ENCODE data around the gene MYL10. TPM values are rescaled to one million over a fixed set of nuclear protein-coding genes. Genes with fewer than 3 reads are reported as not detected.

MYL10 gene
- polyA plus RNA-seq, 1 of the 3 experiments (the other 2 are of a cell fraction) = not detected

DNA sequence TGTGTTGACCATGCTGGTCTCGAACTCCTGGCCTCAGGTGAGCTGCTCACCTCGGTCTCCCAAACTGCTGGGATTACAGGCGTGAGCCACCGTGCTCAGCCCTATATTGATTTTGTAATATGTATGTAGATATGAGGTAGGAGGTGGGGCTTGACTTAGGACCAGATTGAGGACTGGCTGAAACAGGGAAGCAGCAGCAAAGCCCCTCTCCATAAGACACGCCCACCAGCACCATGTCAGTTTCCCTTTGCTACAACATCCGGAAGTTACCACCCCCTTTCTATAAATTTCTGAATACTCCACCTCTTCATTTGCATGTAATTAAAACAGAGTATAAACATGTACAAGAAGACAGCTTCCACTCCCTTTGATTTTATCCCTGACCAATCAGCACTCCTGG, 47.9 kb upstream of the MYL10 start:
- 93% methylated on average over 6 of the region's 6 CpGs for WGBS (ENCODE audit: low lambda C conversion rate)
- no peaks in the 10 kb centered on the region for H3K9me2 ChIP-seq
- CTCF ChIA-PET = interaction anchor here (2.0 to 3.9 kb wide), 2 partner anchors 10 to 74 kb away, joined by 6 to 14 read pairs; no protein-coding TSS in a partner anchor
- H3F3A ChIP-seq (replicated peaks; ENCODE audit: insufficient read depth) = peaks cover 20% of the 10 kb centered on the region
- no peak overlapping the region for H3K9ac ChIP-seq
- TF ChIP-seq FOXM1 (IDR thresholded peaks at IDR 0.05; ENCODE audit: low read depth) (no peak), POLR2AphosphoS5 (IDR thresholded peaks at IDR 0.05; ENCODE audit: low read depth, low read length) (no peak), ELF1 (IDR thresholded peaks at IDR 0.05) (no peak), TCF12 (IDR thresholded peaks at IDR 0.05) (no peak), RCOR1 (IDR thresholded peaks at IDR 0.05; ENCODE audit: low read length) (no peak), GATA2 (CRISPR knock-in tag; IDR thresholded peaks at IDR 0.05) (no peak), FOSL2 (IDR thresholded peaks at IDR 0.05; ENCODE audit: borderline replicate concordance, low read depth) (no peak), JUND (IDR thresholded peaks at IDR 0.05) (no peak), NFIC (IDR thresholded peaks at IDR 0.05; ENCODE audit: borderline replicate concordance) (no peak), TEAD4 (IDR thresholded peaks at IDR 0.05; ENCODE audit: borderline replicate concordance, insufficient read depth) (no peak), SIN3A (IDR thresholded peaks at IDR 0.05; ENCODE audit: borderline replicate concordance, low read depth, low read length) (no peak)
- TF ChIP-seq, protein P1, sequence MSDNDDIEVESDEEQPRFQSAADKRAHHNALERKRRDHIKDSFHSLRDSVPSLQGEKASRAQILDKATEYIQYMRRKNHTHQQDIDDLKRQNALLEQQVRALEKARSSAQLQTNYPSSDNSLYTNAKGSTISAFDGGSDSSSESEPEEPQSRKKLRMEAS (IDR thresholded peaks at IDR 0.05; ENCODE audit: low read depth) = no peak
- TF ChIP-seq, protein P2, sequence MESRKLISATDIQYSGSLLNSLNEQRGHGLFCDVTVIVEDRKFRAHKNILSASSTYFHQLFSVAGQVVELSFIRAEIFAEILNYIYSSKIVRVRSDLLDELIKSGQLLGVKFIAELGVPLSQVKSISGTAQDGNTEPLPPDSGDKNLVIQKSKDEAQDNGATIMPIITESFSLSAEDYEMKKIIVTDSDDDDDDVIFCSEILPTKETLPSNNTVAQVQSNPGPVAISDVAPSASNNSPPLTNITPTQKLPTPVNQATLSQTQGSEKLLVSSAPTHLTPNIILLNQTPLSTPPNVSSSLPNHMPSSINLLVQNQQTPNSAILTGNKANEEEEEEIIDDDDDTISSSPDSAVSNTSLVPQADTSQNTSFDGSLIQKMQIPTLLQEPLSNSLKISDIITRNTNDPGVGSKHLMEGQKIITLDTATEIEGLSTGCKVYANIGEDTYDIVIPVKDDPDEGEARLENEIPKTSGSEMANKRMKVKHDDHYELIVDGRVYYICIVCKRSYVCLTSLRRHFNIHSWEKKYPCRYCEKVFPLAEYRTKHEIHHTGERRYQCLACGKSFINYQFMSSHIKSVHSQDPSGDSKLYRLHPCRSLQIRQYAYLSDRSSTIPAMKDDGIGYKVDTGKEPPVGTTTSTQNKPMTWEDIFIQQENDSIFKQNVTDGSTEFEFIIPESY (IDR thresholded peaks at IDR 0.05; ENCODE audit: borderline replicate concordance, low read depth) = no peak
- TF ChIP-seq, protein P3, sequence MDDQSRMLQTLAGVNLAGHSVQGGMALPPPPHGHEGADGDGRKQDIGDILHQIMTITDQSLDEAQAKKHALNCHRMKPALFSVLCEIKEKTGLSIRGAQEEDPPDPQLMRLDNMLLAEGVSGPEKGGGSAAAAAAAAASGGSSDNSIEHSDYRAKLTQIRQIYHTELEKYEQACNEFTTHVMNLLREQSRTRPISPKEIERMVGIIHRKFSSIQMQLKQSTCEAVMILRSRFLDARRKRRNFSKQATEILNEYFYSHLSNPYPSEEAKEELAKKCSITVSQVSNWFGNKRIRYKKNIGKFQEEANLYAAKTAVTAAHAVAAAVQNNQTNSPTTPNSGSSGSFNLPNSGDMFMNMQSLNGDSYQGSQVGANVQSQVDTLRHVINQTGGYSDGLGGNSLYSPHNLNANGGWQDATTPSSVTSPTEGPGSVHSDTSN (IDR thresholded peaks at IDR 0.05) = no peak
- TF ChIP-seq, protein P4, sequence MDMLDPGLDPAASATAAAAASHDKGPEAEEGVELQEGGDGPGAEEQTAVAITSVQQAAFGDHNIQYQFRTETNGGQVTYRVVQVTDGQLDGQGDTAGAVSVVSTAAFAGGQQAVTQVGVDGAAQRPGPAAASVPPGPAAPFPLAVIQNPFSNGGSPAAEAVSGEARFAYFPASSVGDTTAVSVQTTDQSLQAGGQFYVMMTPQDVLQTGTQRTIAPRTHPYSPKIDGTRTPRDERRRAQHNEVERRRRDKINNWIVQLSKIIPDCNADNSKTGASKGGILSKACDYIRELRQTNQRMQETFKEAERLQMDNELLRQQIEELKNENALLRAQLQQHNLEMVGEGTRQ (IDR thresholded peaks at IDR 0.05; ENCODE audit: borderline replicate concordance, low read depth, low read length) = no peak
- TF ChIP-seq, protein P5, sequence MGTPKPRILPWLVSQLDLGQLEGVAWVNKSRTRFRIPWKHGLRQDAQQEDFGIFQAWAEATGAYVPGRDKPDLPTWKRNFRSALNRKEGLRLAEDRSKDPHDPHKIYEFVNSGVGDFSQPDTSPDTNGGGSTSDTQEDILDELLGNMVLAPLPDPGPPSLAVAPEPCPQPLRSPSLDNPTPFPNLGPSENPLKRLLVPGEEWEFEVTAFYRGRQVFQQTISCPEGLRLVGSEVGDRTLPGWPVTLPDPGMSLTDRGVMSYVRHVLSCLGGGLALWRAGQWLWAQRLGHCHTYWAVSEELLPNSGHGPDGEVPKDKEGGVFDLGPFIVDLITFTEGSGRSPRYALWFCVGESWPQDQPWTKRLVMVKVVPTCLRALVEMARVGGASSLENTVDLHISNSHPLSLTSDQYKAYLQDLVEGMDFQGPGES (IDR thresholded peaks at IDR 0.05; ENCODE audit: low read depth, low read length) = no peak
- TF ChIP-seq, protein P6, sequence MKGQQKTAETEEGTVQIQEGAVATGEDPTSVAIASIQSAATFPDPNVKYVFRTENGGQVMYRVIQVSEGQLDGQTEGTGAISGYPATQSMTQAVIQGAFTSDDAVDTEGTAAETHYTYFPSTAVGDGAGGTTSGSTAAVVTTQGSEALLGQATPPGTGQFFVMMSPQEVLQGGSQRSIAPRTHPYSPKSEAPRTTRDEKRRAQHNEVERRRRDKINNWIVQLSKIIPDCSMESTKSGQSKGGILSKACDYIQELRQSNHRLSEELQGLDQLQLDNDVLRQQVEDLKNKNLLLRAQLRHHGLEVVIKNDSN (IDR thresholded peaks at IDR 0.05; ENCODE audit: borderline replicate concordance, low read depth) = no peak
- TF ChIP-seq, protein P7, sequence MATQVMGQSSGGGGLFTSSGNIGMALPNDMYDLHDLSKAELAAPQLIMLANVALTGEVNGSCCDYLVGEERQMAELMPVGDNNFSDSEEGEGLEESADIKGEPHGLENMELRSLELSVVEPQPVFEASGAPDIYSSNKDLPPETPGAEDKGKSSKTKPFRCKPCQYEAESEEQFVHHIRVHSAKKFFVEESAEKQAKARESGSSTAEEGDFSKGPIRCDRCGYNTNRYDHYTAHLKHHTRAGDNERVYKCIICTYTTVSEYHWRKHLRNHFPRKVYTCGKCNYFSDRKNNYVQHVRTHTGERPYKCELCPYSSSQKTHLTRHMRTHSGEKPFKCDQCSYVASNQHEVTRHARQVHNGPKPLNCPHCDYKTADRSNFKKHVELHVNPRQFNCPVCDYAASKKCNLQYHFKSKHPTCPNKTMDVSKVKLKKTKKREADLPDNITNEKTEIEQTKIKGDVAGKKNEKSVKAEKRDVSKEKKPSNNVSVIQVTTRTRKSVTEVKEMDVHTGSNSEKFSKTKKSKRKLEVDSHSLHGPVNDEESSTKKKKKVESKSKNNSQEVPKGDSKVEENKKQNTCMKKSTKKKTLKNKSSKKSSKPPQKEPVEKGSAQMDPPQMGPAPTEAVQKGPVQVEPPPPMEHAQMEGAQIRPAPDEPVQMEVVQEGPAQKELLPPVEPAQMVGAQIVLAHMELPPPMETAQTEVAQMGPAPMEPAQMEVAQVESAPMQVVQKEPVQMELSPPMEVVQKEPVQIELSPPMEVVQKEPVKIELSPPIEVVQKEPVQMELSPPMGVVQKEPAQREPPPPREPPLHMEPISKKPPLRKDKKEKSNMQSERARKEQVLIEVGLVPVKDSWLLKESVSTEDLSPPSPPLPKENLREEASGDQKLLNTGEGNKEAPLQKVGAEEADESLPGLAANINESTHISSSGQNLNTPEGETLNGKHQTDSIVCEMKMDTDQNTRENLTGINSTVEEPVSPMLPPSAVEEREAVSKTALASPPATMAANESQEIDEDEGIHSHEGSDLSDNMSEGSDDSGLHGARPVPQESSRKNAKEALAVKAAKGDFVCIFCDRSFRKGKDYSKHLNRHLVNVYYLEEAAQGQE (IDR thresholded peaks at IDR 0.05; ENCODE audit: low read depth, low read length) = no peak
- TF ChIP-seq, protein P8, sequence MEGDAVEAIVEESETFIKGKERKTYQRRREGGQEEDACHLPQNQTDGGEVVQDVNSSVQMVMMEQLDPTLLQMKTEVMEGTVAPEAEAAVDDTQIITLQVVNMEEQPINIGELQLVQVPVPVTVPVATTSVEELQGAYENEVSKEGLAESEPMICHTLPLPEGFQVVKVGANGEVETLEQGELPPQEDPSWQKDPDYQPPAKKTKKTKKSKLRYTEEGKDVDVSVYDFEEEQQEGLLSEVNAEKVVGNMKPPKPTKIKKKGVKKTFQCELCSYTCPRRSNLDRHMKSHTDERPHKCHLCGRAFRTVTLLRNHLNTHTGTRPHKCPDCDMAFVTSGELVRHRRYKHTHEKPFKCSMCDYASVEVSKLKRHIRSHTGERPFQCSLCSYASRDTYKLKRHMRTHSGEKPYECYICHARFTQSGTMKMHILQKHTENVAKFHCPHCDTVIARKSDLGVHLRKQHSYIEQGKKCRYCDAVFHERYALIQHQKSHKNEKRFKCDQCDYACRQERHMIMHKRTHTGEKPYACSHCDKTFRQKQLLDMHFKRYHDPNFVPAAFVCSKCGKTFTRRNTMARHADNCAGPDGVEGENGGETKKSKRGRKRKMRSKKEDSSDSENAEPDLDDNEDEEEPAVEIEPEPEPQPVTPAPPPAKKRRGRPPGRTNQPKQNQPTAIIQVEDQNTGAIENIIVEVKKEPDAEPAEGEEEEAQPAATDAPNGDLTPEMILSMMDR (IDR thresholded peaks at IDR 0.05) = no peak
- no peaks in the 10 kb centered on the region for H3K79me2 ChIP-seq (ENCODE audit: insufficient read depth)
- H3K36me3 ChIP-seq (replicated peaks in 1 of 2; ENCODE audit: control insufficient read depth in 1 of 2, insufficient read depth in 2 of 2, low read length in 1 of 2) = no peaks in the 10 kb centered on the region
- H3K4me1 ChIP-seq (ENCODE audit: control insufficient read depth in 1 of 2, insufficient read depth in 2 of 2, low read depth in 1 of 2, low read length in 1 of 2) = peaks cover 15 to 24% of the 10 kb centered on the region in 2 experiments; a peak in 3 of 4 replicates
- no peak overlapping the region for H3K4me3 ChIP-seq (ENCODE audit: low read depth in 2 of 2, low read length in 1 of 2)
- no peak overlapping the region for H2AFZ ChIP-seq (ENCODE audit: low read depth)
- H3K4me2 ChIP-seq = no peak overlapping the region
- H3K27ac ChIP-seq (ENCODE audit: low read depth in 2 of 2, low read length in 1 of 2) = no peak overlapping the region
- no peaks in the 10 kb centered on the region for H3K9me3 ChIP-seq
- DNase-seq = no peak
- POLR2A ChIA-PET = no interaction called here
- H3K27me3 ChIP-seq (ENCODE audit: insufficient read depth) = no peaks in the 10 kb centered on the region
- no peaks in the 10 kb centered on the region for H4K20me1 ChIP-seq (ENCODE audit: insufficient read depth)
